HG02588 (cell line): ENCODE data around the gene MCM3AP.

ENCODE experiments used
- ATAC-seq: cut with Tn5 transposase; IDR thresholded peaks from one replicate; pipeline ENCODE4 v1.9.1; 2021; ENCODE audit warnings: mild to moderate bottlenecking, moderate library complexity; ENCODE audit not compliant: unreplicated experiment

Gene MCM3AP

DNA sequence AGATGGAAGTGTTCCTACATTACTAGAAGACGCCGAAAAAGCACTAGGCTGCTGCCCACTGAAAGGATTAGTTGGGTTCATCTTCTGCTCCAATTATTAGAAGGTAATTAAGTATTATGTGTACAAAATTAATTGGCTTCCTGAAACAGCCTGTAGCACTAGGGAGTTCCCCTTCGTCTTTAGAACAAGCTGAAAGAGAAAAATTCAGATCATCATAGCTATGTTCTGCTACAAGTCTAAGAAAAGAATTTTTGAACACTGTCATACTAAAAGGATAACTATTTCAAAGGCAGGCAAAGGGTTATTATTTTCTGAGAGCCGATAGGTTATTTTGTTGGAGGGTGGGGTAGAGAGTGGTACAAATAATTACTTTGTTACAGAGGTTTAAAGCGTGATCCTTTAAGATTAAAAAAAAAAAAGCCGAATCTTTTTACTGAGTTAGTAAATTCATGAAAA is at the start of gene MCM3AP:
TSS of gene MCM3AP (minus strand) at position 406 of the 456 bp plus-strand sequence. CDS start at position 81, 325 bp downstream.
- ATAC-seq = no peak

DNA sequence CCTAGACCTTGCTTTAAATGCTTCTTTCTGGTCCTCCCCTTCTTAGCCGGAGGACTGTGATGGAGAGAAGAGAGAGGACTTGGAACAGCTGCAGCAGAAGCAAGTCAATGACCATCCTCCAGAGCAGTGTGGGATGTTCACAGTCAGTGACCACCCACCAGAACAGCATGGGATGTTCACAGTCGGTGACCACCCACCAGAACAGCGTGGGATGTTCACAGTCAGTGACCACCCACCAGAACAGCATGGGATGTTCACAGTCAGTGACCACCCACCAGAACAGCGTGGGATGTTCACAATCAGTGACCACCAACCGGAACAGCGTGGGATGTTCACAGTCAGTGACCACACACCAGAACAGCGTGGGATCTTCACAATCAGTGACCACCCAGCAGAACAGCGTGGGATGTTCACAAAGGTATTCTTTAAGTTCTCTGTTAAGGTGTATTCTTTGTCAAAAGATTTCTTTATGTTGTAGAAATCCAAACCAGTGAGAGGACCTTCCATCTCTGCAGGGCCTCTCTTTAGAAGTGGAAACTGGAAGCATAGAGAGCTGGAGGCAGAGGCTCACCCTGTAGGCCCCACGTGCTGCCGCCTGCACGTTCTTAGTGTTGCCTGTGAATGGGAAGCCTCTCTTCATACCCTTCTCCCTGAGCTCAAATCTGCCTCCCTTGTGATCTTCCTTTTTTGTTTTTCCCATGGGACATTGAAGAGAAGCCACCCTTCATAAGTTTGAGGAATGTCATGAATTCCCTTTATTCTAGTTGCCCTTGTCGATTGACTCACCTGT is 49.1 kb upstream of the MCM3AP start:
- no peak for ATAC-seq

DNA sequence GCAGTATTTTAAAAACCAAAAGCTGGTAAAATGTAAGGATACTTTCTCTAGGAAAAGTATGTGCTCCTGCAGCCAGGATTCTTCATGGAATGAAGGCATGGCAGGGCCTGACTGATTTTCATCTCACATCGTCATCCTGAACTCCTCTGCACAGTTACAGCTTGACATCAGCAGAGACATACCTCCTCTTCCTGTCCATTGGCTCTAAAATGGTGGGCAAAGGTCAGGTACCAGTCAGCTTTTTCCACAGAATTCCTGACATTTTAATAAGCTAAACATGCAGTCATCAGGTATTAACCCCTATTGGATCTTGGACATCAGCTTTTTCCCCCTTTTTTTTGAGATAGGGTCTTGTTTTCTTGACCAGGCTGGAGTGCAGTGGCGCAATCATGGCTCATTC is 44.4 kb upstream of the MCM3AP start:
- no peak for ATAC-seq

DNA sequence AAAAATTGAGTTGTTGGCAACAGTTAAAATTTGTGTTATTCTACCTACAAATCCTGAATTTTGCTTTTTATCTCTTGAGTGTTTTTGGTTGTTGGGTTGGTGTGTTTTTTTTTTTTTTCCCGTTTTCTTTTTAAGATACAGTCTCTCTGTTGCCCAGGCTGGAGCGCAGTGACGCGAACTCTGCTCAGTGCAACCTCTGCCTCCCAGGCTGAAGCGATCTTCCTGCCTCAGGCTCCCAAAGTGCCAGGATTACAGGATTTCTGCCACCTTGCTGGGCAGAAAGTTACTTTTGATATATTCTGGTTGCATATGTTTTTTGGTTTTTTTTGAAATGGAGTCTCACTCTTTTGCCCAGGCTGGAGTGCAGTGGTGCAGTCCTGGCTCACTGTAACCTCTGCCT is 42.7 kb upstream of the MCM3AP start:
- ATAC-seq = no peak

DNA sequence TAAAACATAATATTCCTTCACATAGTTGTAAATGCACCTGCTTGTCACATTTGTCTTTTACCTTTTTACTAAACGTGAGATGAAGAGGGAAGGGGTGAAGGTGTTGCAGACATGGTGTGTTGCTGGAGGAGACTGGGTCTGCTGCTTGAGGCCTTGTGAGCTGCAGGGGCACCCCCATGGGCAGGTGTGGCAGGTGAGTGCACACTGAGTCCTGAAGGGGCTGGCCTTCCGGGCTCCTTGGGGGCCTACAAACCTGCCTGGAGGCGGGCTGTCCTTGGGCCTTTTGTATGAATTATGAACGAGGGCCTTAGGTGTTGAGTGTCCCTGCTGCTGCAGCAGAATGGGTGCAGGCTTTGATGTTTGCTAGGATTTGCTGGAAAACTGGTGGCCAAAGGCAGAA is 42.3 kb upstream of the MCM3AP start:
- ATAC-seq = no peak

DNA sequence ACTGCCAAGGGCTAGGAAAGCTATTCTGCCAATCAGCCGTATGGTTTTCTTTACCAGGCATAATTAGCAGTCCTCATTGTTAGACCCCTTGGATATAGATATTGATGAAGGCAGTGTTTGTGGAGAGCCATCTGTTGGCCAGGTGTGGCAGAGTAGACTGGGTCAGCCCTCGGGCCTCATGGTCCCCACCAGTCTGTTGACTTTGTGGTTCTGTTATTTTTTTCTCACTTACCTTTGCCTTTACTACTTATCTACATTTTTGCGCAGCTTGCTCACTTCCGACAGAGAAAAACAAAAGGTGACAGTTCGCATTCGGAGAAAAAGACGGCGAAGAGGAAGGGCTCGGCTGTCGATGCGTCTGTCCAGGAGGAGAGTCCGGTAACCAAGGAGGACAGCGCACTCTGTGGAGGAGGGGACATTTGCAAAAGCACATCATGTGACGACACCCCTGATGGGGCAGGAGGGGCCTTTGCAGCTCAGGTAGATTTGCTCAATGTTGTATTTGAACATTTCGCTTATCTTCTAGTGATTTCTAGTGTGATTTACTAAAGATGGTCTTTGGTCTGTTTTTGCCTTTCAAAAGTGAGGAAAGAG is 40.8 kb upstream of the MCM3AP start:
- ATAC-seq = no peak

DNA sequence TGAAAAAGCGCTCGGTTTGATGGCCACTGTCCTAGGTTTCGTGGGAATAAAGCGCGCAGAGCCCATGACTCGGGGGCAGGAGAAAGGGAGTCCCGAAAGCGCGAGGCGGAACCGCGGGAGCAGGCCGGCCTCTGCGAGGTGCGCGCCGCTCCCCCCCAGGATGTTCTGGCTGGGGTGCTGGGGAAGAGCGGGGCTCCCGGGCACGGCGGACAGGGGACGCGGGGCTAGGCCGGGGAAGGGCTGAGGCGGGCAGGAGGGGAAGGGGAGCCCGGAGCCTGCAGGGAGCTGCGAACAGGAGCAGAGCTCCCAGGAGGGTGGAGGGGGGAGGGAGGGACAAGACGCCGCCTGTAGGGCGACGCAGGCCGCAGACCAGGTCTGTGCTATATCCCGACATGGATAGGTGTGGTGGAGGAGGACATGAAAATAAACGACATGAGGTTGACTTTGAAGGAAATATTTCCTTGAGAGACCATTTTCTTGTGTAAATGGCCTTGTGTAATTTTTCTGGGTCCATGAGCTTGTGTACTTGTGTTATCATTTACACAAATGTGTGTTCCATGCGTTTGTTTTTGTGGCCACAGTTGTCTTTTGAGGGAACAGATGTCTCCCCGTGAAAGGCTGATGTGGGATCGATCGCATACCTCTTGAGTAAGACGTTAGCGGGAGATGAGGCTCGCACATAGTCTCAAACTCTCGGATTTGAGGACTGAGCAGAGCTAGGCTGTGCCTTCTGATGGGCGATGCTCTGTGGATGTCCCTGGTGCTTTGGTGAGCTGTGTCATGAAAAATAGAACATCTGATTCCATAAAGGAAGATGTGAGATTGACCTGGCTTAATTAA is 39.9 kb upstream of the MCM3AP start:
- ATAC-seq = no peak

DNA sequence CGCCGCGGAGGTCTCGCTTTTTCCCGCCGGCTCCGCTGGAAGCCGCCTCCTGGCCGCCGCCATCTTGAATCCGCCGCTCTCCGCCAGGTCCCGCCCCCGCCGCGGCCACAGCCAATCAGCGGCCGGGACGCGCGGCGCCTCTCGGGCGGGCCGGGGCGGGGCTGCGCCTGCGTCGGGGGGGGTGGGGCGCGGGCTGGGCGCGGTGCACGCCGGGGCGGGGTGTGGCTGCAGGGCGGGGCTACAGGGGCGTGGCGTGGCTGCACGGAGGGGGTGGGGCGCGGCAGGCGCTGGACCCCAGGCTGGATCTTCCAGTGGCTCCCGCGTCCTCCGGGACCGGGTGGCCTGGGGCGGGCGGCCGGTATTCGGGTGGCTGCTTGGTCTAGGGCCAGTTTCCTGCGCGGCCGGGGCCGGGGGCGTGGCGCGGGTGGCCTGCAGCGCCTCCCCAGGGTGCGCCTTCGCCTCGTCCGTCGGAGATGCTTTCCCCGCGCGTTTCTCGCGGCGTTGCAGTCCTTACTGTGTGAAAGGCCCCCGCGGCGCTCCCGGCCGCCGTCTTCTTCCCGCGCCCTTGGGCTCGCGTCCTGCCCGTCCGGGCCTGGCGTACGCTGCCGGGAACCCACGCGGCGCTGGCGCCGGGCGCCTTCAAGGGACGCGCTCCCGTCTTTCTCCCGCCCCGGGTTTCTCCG is 39.1 kb upstream of the MCM3AP start:
- ATAC-seq = peak; percentile 60

DNA sequence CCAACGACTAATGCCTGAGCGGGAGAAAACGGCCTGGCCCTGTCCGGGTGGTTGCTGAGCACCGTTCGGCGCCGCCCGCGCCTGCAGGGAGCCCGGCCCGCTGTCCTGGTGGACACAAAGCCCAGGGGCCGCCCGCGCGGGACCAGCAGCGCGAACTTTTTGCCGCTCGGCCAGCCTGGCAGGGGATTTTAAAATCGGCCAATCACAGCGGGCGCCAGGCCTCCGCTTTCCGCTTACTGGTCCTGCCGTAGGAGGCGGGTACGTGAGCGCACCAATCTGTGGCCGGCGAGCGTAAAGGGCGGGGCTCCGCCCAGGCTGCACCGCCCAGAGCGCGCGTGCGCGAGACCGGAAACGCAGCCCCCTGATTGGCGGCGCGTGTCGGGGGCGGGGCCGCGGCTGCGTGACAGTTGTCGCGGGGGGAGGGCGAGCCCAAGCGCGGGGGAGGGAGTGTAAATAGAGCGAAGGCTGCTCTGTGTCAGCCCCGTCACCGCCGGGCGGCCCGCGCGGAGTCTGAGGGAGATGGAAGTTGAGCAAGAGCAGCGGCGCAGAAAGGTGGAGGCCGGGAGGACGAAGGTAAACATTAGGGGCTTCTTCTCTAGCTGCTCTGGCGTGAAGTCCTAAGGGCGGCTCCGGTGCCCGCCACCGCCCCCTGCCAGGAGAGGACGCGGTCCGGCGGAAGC is 38.4 kb upstream of the MCM3AP start, which contains the start of the genes C21orf58 and PCNT:
TSS of gene C21orf58 (minus strand) at position 161 of the 680 bp plus-strand sequence. CDS start 1,132 bp downstream, outside the sequence.
TSS of gene PCNT (plus strand) at position 447 of the 680 bp plus-strand sequence. CDS start at position 520, 73 bp downstream.
- ATAC-seq = peak; percentile 78

DNA sequence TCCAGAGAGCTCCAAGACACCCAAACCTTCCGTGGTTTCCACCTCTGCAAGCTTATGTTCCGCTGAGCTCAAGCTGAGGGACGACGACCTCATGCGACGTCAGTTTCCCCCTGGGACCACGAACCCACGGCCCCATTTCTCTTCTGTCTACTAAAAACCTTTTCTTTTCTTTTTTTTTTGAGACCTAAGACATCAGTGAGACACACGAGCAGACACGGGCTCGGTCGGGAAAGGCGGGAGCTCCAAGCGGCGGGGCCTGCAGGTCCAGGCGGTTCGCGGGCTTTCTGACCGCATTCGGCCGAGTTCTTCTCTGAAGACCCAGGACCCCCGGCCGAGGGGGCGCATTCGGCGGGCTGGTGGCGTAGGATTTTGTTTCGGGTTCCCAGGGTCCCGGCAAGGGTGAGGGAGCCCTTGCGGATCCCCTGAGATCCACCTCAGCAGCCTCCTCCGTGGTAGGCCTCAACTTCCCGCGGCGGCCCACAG is 37.9 kb upstream of the MCM3AP start:
- peak; percentile 0 for ATAC-seq

DNA sequence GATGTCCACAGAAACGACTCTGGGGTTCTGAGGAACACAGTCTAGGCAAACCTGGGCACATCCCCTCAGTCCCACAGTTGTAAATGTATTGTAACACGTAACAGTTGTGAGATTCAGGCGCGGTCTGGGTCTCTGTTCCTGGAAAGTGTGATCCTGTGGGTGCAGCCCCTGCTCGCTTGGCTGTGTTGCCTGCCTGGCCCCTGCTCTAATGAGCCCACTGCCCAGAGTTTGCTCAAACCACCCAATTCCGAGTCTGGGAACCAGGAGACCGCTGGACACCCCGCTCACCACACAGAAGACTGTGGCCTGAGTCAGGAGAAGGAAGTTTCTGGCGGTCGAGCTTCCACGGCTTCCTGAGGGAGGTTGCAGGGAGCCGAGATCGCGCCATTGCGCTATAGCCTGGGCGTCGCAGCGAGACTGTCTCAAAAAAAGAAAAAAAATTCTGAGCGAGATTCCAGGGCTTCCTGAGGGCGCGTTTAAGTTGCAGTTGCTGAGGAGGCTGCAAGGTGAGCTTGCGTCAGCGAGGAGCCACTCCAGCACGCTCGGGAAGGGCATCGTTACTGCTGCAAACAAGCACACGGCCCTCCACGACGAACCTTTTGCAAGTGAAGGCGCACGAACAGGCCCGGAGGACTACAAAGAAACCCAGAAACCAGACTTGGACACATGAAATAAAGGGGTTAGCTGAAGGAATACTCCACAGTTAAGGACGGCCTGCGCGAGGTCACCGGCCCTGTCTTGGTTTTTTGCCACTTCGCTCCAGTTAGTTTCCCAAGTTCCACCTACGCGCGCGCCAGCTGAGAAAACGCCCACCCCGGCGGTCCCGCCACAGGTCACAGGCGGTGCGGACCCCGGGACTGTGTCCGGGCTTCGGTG is 37.2 kb upstream of the MCM3AP start:
- ATAC-seq = no peak

DNA sequence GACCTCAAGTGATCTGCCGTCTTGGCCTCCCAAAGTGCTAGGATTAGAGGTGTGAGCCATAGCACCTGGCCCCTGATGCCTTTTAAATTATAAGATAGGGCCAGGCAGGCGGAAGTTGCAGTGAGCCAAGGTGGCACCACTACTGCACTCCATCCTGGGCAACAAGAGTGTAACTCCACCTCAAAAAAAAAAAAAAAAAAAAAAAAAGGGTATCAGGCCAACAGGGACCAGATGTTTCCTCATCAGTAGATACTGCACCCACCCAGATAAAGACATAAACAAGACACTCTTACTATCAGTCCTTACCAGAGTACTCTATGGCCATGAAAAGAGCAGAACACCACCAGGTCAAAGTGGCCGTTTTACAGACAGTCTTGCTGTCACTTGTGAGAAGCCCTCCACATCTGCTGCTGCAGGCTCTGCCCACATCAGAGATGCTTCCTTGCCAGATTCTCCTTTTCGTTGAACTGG is 35.0 kb upstream of the MCM3AP start:
- no peak for ATAC-seq

DNA sequence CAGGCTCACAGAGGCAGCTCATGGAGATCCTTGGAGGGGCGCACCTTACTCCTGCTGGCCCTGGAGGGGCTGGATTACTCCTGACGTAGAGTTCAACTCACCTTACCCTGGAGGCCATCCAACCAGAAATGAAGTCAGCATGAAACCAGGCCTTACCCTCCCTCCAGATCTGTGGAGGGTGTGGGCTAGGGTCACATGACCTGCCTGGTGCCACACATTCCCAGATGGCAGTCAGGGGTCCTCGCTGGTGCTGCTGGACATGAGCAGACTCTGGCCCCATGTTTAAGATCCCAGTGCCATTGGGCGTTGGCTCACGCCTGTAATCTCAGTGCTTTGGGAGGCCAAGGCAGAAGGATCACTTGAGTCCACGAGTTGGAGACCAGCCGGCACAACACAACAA is 33.8 kb upstream of the MCM3AP start:
- no peak for ATAC-seq

DNA sequence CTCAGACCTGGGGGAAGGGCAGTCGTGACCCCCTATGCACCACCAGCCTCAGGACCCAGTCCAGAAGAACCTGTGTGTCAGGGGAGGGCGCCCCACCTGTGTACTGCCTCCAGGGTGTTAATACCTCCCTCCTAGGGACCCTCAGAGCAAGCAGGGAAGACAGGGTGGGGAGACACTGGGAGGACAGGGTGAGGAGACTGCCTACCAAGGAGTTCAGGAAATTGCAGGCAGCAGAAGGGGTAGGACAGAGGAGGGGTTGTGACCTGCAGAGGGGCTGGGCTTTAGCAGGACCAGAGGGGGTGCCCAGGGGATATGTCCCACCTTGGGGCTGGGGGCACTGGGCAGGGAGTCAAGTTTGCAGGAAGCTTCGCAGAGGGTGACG is 33.0 kb upstream of the MCM3AP start:
- ATAC-seq = no peak

DNA sequence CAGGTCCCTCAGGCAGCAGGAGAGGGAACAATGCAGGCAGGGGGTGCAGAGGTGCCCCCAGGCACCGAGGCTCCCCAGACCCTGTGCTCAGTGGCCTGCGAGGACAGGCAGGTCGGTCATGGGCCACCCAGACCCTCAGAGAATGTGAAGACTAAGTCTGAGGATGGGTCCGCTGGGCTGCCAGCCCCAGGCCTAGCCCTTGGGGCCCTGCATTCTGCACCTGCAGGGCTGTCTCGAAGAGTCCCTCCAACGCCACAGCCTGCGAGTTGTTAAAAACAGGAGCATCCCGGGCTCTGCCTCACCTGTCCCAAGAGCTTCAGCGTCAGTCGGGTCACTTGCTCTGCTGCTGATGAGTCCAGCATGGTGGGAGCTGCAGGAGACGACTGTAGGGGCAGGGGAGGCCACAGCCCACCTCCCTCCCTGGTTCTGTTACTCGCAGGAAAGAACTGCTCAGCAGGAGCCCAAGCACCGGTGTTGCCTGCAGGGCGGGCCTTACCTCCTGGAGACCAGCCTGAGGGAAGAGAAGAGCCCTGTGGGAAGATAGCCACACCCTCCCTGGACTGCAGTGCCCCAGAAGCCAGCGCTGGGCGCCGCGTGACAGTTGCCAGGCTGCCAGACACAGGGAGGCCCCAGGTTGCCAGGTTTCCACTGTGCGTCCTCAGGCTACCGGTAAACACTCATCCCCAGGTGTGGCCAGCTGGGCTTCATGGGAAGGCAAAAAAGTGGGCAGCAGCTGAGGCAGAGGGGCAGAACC is 32.5 kb upstream of the MCM3AP start:
- no peak for ATAC-seq

DNA sequence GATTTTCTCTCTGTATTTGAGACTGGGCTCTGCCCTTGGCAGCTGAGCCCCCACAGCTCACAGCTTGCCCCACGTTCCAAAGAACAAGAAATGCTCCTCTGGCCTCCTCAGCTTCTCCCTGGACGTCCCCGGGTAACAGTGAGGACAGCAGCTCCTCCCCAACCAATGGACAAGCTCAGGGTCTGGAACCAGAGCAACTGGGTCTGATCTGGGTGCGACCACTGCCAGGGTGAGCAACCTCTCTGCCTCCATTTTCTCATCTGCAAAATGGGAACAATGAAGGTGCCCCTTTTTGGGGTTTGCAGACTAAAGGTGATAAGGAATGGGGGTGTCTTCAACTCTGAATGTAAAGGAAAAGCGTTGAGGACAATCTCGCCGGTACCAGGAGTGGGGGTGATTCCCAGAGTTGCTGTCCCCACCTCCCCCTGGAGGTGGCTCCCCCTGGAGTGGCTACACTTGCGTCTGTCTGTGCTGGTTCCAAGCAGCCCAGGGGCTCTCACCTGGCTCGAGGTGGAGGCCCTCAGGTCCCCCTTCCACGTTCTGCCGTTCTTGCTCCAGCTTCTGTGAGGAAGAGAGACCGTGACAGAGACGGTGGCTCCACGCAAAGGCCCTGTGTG is 31.4 kb upstream of the MCM3AP start:
- no peak for ATAC-seq

DNA sequence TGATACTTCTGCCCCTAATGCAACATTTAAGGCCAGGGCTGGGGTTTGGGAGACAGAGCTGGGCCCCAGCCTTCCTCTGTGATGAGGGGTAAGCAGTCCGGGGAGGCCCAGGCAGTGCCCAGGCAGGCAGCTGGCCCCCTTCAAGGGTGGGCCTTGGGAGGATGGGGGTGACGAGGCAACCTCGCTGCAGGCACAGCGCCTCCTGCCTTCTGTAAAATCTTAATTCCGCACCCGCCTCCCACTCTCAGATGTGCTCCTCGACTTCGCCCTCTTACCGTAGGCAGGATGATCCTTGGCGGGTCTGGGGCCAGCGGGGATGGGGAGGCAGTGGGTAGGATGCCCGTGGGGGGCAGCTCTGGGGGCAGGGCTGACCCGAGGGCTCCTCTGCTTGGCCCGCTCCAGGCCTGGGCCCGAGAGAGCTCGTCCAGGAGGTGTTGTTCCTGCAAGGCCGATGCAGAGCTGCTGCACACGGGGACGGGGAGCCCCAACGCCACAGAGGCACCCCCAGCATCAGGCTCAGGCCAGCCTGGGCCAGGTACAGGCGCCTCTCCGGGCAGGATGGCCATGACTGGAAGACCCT is 29.1 kb upstream of the MCM3AP start:
- no peak for ATAC-seq
